ENCODE measurements around the gene NKX1-2.

The NKX1-2 gene

GRCh38 chr10:124474514-124475070 is 24.8 kb upstream of the NKX1-2 start:
- no peak for DNase-seq (ENCODE audit: low spot score)

DNA sequence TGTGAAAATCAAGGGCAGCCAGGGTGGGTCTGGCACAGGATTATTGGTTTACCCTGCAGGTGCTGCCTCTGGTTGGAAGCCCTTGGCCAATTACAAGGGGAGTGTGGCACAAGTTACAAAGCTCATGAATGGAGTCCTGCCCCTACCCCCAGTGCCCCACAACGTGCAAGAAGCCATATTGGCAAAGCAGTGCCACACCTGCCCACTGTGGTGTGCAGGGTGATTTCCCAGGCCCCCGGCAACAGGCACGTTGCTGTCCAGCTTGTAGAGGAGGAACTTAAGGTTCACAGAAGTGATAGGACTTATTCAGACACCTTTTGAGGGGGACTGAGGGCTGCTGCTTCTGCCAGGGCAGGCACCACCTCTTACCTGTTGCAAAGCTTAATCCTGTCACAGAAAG is 23.2 kb upstream of the NKX1-2 start:
- DNase-seq (ENCODE audit: low spot score), result no peak

DNA sequence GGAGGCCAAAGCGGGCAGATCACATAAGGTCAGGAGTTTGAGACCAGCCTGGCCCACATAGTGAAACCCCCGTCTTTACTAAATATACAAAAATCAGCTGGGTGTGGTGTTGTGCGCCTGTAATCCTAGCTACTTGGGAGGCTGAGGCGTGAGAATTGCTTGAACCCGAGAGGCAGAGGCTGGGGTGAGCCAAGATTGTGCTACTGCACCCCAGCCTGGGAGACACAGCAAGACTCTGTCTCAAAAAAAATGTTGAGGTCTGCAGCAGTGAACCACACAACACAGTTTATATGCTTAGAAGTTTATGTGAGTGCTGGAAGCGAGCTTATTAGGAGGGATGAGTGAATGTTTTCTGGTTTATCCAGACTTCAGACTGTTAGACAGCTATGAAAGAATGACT is 22.2 kb upstream of the NKX1-2 start:
- no peak for DNase-seq (ENCODE audit: low spot score)

DNA sequence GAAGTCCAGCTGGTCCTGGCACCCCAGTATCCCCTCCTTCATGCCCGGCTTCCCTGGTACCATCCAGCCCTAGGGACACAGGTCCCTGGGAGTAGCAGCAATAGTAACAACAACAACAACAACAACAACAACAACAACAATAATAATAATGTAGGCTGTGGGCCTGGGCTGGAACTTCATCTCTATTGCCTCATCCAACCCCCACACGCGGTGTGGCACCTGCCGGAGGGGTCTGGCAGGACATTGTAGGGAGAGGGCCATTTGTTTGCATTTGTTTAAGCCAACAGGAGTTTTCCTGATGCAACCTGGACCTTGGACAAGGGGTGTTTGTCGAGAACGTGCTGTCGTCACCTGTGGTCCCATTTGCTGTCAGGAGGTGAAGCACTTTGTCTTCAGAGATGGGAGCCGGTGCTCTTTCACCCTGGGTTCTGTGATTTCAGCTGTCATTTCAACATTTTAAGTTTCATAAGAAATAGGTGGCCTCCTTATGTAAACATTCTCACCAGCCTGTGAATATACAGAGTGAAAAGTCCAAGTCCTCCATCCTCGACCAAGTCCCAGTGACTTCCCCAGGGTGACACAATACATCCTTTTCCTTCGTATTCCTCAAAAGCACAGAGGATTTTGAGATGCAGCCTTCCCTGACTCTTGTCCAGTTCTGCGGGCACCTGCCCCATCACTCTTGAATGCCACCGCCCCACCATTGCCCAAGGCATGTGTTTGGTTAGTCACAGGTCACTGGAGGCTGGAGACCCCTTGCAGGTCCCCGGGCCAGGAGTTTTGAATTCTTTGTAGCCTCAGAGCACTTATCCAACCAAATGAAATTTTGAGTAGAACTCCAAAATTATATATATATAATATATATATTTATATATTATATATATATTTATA is 21.0 kb upstream of the NKX1-2 start:
- DNase-seq (ENCODE audit: low spot score), result no peak

- no peak for DNase-seq (ENCODE audit: low spot score)
These were observed 20.2 kb upstream of the NKX1-2 start for GRCh38 chr10:124469956-124470484.

DNA sequence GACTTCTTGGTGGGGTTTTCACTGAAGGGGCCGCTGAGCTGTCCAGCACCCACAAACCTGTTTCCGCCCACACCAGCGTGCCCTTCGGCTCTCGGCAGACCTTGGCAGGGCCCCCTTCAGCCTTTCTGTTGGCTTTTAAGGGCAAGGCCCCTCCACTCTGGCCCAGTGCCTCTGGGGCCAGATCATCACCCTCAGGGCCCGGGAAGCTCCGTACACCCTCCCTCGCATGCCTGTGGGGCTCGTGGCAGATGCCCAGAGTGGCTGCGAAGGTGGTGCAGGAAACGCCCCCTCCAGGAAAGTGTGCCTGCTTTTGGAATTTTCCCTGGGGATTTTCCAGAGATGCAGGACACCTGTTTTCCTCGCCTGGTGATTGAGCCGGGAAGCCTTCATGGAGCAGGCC is 18.8 kb upstream of the NKX1-2 start:
- no peak for DNase-seq (ENCODE audit: low spot score)

DNA sequence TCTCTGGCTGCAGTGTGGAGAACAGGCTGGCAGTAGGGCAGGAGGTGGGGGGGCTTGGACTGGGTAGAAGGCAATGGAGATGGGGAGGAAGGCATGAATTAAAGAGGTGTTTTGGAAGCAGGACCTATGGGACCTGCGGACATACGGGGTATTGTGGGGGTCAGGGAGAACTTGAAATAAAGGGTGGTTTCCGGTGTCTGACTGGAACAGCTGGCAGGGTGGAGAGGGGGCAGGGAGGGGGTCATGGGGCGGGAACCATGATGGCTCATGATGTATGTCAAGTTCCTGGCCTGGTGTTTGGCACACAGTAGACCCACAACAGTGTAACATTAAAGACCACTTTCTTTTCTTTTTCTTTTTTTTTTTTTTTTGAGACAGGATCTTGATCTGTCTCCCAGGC is 17.3 kb upstream of the NKX1-2 start:
- no peak for DNase-seq (ENCODE audit: low spot score)

DNA sequence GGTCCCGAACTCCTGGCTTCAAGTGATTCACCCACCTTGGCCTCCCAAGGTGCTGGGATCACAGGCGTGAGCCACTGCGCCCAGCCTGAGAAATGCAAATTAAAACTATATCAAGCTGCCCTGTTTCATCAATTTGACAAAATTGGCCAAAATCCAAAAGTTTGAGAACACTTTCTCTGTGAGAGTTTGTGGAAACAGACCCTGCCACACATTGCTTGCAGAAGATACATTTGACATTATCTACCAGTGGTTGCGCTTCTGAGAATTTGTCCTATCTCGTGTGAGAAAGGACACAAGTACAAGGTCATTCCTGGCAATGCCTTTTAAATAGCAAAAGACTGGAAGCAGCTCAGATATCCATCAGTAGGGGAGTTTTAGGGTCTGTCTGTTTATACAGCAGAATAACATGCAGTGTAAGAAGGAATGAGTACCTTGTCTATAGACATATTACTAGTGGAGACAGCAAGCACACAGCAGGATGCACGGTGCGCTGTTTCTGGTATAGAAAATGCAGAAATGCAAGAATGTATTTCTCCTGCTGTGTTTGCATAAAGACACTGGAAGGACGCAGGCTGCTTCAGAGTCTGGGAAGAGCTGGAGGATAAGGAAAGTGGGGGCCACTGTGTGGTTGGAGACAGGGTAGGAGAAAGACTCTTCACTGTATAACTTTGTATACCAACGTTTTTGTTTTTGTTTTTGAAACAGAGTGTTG is 16.1 kb upstream of the NKX1-2 start:
- no peak for DNase-seq (ENCODE audit: low spot score)

DNA sequence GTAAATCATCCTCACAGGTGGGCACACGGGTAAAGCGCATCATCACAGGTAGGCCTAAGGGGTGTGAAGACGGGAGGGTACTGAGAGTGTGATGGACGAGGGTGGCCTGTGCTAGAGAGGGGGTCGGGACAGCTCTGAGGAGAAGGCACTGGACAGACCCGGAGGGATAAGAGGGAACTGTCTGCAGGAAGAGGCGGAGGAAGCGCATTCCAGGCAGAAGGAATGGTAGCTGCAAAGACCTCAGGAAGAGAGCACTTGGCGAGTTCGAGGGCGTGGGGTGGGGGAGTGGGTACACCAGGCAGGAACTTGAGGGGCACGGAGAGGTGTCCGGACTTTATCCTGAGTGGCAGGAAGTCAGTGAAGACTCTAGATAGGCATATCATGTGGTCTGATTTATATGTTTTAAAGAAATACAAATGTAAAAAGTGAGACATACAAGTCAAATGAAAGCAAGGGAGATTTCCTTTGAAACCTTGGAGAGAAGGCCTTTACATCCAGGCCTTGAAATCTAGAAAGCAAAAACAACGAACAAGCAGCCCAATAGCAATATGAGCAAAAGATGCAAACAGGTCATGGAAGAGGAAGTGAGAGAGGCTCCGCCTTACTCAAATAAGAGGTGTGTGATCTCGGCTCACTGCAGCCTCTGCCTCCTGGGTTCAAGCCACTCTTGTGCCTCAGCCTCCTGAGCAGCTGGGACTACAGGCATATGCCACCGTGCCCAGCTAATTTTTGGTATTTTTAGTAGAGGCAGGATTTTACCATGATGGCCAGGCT is 15.4 kb upstream of the NKX1-2 start:
- DNase-seq (ENCODE audit: low spot score), result no peak

DNA sequence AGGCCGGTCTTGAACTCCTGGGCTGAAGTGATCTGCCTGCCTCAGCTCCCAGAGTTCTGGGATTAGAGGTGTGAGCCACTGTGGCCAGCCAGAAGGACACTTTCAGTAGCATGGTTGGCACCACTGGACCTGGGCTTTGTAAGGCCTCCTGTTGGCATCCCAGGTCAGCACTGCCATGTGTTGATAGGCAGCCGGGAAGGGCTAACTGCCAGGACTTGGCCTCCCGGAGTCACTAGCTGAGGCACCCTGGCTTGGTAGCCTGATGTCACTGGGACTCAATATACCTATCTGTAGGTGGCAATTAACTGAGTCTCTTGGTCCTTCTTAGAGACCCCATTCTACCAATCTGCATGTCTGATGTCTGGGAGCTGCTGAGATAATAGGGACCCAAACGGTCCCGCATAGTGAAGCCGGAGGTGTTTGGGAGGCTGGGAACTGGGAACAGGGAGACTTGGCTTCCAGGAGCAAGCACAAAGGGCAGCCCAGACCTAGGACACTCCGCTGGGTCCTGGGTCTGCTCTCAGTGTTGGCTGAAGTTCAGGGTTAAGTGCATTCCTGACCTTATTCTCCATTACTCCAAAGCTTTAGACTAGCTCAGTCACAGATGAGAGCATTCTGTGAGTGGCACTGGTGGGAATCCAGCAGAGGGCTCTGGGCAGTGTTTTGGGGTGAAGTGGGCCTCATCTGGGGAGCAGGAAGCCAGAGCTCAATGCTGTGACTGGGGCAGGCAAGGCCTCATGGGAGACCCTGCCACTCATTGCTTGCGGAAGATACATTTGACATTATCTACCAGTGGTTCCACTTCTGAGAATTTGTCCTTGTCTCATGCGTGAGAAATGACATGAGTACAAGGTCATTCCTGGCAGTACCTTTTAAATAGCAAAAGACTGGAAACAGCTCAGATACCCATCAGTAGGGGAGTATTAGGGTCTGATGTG is 14.5 kb upstream of the NKX1-2 start:
- no peak for DNase-seq (ENCODE audit: low spot score)

- DNase-seq (ENCODE audit: low spot score), result no peak
These were observed 12.5 kb upstream of the NKX1-2 start for GRCh38 chr10:124462348-124462695.

DNA sequence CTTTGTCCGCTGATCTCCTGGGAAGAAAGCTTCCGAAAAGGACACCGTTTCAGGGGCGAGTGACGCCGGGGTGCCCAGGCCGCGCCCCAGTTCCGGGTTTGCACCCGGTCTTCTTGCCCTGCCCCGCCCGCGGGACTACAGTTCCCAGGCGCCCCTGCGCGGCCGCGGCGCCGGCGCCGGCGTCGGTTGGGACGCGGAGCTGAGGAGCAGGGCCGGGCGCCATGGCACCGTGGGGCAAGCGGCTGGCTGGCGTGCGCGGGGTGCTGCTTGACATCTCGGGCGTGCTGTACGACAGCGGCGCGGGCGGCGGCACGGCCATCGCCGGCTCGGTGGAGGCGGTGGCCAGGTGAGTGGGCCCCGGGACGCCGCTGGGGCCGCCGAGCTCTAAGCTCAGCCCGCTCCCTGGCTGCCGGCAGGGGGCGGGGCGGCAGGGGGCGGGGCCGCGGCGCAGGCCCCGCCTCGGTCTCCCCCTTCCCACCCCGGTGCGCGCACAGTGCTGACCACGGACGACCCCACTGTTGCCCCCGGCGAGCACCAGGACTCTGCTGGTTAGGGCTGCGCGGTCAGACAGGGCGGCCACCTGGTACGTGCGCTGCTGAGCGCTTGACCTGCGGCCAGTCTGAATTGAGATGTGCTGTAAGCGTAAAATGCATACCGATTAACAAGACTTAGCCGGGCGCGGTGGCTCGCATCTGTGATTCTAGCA is 12.0 kb upstream of the NKX1-2 start, which contains the start of gene LHPP:
LHPP (plus strand) TSS at position 182 of the 706 bp plus-strand sequence; CDS start at position 222, 40 bp downstream.
- peak; percentile 94 for DNase-seq (ENCODE audit: low spot score)

DNA sequence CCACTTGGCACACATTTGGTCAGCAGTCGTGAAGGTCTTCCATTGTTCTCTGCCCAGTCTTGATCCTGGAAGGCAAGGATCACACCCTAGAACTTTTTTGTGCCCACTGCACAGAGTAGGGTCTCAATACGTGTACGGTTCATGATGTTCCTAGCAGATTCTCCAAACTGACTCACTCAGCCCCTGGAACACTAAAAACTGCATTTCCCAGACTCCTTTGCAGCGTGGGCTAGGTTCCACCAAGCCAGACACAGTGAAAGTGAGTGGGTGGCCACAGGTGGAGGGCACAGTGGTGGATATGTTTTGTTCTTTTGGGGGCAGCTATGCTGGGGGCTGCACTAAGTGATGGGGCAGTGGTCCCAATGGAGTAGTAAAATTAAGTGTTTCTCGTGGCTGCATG is 10.3 kb upstream of the NKX1-2 start:
- DNase-seq (ENCODE audit: low spot score), result no peak

- DNase-seq (ENCODE audit: low spot score), result no peak
These were observed 9.6 kb upstream of the NKX1-2 start for GRCh38 chr10:124459395-124459794.

DNA sequence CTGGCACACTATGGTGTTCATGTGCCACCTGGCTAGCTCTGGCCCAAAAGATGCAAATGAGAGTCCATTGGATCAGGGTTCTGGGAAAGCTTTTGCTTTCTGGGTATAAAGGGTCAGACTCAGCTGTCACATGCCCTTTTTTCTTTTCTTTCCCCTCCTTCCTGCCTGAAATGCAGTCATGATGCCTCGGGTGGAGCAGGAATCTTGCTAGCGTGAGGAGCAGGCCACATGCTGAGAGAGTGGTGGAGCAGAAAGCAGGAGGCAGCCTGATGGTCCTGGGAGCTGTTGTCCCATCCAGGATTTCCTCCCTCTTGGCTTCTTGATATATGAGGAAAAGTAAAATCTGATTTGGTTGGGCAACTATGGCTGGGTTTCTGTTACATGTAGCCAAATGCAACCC is 9.1 kb upstream of the NKX1-2 start:
- no peak for DNase-seq (ENCODE audit: low spot score)

DNA sequence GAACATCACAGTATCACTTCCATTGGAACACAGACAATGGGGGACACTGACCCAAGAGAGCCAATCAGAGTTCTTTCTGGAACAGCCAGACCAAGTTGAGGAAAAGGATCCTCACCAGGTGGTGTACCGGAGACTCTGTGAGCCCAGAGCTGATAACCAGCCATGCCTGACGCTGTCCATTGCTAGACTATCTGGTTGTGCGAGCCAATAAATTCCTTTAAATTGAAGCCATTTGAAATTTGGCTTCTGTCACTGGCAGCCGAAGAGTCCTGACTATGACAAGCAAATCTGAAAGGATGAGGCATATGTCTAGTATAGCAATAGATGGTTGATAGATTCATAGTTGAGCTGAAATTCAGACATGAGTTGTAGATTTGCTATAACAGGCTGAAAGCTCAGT is 8.6 kb upstream of the NKX1-2 start:
- no peak for DNase-seq (ENCODE audit: low spot score)

DNA sequence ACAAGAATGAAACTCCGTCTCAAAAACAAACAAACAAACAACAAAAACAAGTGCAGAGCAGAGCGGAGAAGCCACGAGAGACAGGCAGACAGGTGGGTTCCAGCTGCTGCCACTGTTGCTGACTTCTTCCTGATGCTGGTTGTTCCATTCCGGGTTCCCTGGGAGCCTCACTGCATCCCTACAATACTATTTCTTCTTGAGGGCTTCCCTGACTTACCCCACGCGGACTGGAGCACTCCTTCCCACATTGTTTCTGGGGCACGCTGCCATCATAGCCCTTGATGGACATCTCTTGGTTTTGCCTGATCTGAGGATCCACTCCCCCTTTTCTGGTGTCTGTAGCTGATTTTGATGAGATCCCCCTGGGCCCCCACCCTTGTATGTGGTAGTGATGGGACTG is 5.6 kb upstream of the NKX1-2 start:
- no peak for DNase-seq (ENCODE audit: low spot score)

DNA sequence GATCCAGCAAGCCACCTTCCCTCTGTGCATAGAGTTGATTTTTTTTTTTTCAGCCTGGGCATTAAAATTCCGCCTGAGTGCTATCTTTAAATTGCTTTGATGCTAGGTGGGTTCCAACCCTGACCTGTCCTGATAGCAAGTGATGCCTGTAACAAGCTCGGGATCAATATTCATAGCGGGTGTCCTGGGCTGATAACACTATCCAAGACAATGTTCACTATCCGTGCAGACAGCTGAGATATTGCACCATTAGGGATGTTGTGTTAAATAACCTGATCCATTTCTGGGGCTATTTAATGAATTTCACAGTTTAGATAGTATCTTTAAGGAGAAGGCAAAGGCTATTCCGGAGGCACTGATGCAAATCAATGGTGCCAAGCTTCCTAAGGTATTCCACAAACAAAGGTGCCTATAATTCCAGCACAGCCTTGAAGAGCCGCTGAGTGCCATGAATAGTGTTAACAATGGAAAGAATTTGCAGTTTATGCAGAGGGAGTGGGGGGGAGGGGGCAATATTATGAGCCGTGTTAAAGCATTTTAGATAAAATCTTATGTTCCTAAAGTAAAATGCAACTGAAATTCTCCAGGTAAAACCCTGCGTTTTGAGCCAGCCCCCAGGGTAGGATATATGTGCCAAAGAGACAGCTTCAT is 4.2 kb upstream of the NKX1-2 start:
- DNase-seq (ENCODE audit: low spot score), result no peak

GRCh38 chr10:124451276-124451675 is 1.4 kb upstream of the NKX1-2 start:
- DNase-seq (ENCODE audit: low spot score), result no peak

DNA sequence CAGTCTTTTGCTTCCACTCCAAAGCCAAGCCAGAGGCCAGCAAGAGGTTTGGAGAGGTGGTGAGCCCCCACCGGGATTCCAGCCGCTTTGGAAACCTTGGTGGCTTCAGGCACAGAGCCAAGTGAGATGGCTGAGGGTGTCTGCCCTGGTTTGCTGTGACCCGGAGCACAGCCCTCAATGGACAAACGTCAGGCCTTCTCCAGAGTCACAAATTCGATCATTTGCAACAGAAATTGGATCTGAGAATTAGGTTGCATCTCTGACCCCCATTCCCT is 885 bp upstream of the NKX1-2 start:
- no peak for DNase-seq (ENCODE audit: low spot score)
